Immature natural killer cell (primary cell): ENCODE measurements around the gene WNT6. TPM values are rescaled to one million over a fixed set of nuclear protein-coding genes. Genes with fewer than 3 reads are reported as not detected.

Source experiments
- DNase-seq, 3 donors: peaks; one replicate each; pipeline ENCODE4 v3.0.0; 2022; ENCODE audit warnings: mixed read lengths in 1 of 3
- H3K27ac Mint-ChIP-seq, 6 donors: one replicate each; pipeline ENCODE4 v1.8.0; 2020; ENCODE audit warnings: mixed read lengths in 6 of 6, mild to moderate bottlenecking in 5 of 6, inconsistent platforms in 4 of 6, moderate library complexity in 3 of 6
- H3K27me3 Mint-ChIP-seq, 3 donors: one replicate each; pipeline ENCODE4 v1.8.0; 2020 to 2021; ENCODE audit warnings: low read depth in 3 of 3, mild to moderate bottlenecking in 3 of 3, mixed read lengths in 3 of 3, moderate library complexity in 3 of 3, inconsistent platforms in 1 of 3
- H3K36me3 Mint-ChIP-seq, 3 donors: one replicate each; pipeline ENCODE4 v1.8.0; 2020; ENCODE audit warnings: mixed read lengths in 3 of 3, inconsistent platforms in 2 of 3, mild to moderate bottlenecking in 2 of 3
- H3K4me1 Mint-ChIP-seq, 2 donors: one replicate each; pipeline ENCODE4 v1.8.0; 2020; ENCODE audit warnings: inconsistent platforms in 2 of 2, mild to moderate bottlenecking in 2 of 2, mixed read lengths in 2 of 2, moderate library complexity in 1 of 2
- H3K4me3 Mint-ChIP-seq, 5 donors: one replicate each; pipeline ENCODE4 v1.8.0; 2020; ENCODE audit warnings: mild to moderate bottlenecking in 5 of 5, mixed read lengths in 5 of 5, inconsistent platforms in 3 of 5, moderate library complexity in 3 of 5
- H3K9me3 Mint-ChIP-seq, 6 donors: one replicate each; pipeline ENCODE4 v1.8.0; 2020; ENCODE audit warnings: mild to moderate bottlenecking in 6 of 6, mixed read lengths in 6 of 6, inconsistent platforms in 4 of 6, moderate library complexity in 3 of 6
- polyA plus RNA-seq, 3 donors: library from polyadenylated mRNA; unstranded; fragments of 300-500 nt; fragmentation: Illumina TruSeq; gene quantifications; one replicate each; pipeline ENCODE4 v1.2.3, GENCODE V29; 2021

Gene WNT6
- polyA plus RNA-seq = under 1 TPM in 1 of 3 donors, not detected in 2; 0.22 TPM

DNA sequence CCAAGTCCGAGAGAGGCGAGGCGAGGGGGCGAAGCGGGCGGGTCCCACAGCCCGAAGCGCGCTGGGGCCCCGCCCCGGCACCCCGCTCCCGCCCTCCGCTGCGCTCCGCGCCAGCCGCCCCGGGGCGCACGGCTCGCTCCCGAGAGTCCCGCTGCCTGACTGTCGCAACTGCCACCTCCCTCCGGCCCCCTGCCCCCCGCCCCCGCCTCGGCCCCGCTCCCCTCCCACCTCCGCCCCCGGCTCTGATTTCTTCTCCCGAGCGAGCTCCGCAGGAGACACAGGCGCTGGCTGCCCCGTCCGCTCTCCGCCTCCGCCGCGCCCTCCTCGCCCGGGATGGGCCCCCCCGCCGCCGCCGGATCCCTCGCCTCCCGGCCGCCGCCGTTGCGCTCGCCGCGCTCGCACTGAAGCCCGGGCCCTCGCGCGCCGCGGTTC is at the start of gene WNT6:
Gene WNT6, plus strand, starts transcription at position 250 of the 432 bp plus-strand sequence. CDS start 233 bp downstream, outside the sequence.
- Mint-ChIP-seq H3K9me3 (no peaks in the 10 kb centered on the region), H3K4me1 (peaks cover 0 to 8% of the 10 kb centered on the region in 2 donors), H3K27me3 (peaks cover 31 to 46% (median 32%) of the 10 kb centered on the region in 3 donors), H3K4me3 (peak within 1 kb of the TSS in 3 of 5 donors; percentile 15 to 43 (median 24)), H3K36me3 (no peaks in the 10 kb centered on the region), H3K27ac (no peak within 1 kb of the TSS)
- no peak for DNase-seq

DNA sequence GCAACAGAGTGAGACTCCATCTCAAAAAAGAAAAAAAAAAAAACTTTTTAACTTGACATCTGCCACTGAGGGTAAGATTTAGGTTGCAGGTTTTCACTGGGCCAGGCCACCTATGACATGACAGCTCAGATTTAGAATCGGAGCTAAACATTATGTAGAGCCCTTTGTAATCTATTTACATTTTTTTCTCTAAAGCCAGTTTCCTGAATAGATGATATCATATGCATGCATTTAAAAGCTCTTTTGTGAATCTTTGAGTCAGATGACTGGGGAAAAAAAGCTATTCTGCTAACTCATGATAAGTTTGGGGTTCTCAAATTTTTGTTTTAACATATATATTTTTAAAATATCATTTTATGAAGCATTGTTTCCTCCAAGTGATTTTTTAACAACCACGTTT is 49.3 kb upstream of the WNT6 start:
- H3K36me3 Mint-ChIP-seq = peaks cover 0 to under 1% (median 0%) of the 10 kb centered on the region in 3 donors
- peaks cover 0 to 4% (median under 1%) of the 10 kb centered on the region in 6 donors for H3K9me3 Mint-ChIP-seq
- H3K27ac Mint-ChIP-seq = no peak overlapping the region
- H3K27me3 Mint-ChIP-seq = peaks cover 1 to 11% (median 5%) of the 10 kb centered on the region in 3 donors
- no peak overlapping the region for H3K4me3 Mint-ChIP-seq
- DNase-seq = no peak
- no peaks in the 10 kb centered on the region for H3K4me1 Mint-ChIP-seq

DNA sequence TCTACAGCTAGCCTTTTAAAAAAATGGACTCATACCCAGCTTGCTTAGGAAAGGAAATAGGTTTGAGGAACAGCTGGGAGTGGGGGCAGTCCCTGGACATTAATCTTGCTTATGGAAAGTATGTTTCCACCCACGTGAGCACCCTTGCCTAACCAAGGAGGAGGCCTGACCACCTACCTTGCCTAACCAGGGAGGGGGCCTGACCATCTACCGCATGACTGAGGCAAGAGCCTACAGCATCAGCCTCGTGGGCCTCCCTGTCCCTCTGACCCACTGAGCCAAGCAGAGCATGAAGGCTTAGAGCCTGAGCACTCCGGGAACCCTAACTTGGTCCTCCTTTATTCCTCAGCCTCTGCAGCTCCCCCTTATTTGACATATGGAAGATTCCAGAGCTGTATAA is 48.2 kb upstream of the WNT6 start:
- H3K27me3 Mint-ChIP-seq = peaks cover 1 to 10% (median 5%) of the 10 kb centered on the region in 3 donors
- no peak for DNase-seq
- H3K9me3 Mint-ChIP-seq = no peaks in the 10 kb centered on the region
- no peaks in the 10 kb centered on the region for H3K36me3 Mint-ChIP-seq
- no peak overlapping the region for H3K27ac Mint-ChIP-seq
- no peaks in the 10 kb centered on the region for H3K4me1 Mint-ChIP-seq
- no peak overlapping the region for H3K4me3 Mint-ChIP-seq

DNA sequence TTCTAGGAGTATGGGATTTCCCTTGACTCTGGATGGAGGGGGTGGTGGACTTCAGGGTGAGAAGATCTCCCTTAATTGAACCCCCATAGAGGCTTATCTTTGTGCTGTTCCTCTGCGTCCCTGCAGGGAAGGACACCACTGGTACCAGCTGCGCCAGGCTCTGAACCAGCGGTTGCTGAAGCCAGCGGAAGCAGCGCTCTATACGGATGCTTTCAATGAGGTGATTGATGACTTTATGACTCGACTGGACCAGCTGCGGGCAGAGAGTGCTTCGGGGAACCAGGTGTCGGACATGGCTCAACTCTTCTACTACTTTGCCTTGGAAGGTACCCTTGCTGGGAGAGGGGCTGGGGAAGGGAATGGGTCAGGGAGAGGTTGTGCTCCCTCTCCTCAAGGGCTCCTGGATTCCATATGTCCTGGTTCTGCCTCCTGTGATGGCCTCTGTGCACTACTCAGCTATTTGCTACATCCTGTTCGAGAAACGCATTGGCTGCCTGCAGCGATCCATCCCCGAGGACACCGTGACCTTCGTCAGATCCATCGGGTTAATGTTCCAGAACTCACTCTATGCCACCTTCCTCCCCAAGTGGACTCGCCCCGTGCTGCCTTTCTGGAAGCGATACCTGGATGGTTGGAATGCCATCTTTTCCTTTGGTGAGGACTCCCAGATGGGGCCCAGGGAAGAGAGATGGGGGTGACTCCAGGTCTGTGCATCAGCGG is 47.3 kb upstream of the WNT6 start:
- no peaks in the 10 kb centered on the region for H3K36me3 Mint-ChIP-seq
- peaks cover 0 to 12% (median 4%) of the 10 kb centered on the region in 3 donors for H3K27me3 Mint-ChIP-seq
- H3K4me1 Mint-ChIP-seq = no peaks in the 10 kb centered on the region
- no peak for DNase-seq
- no peak overlapping the region for H3K27ac Mint-ChIP-seq
- no peak overlapping the region for H3K4me3 Mint-ChIP-seq
- H3K9me3 Mint-ChIP-seq = no peaks in the 10 kb centered on the region

DNA sequence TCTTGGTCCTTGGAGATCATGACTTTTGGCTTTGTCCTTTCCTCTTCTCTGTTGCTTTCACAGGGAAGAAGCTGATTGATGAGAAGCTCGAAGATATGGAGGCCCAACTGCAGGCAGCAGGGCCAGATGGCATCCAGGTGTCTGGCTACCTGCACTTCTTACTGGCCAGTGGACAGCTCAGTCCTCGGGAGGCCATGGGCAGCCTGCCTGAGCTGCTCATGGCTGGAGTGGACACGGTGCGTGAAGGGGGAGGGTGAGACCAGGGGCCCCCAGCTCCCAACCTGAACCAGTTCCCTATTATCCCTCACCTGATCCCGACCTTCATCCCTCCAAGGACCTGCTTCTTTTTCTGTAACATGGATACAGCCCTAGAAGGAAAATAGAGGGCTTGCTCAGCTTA is 46.7 kb upstream of the WNT6 start:
- no peaks in the 10 kb centered on the region for H3K36me3 Mint-ChIP-seq
- H3K4me1 Mint-ChIP-seq = no peaks in the 10 kb centered on the region
- H3K27me3 Mint-ChIP-seq = peaks cover 0 to 12% (median 2%) of the 10 kb centered on the region in 3 donors
- no peak overlapping the region for H3K4me3 Mint-ChIP-seq
- DNase-seq = no peak
- no peaks in the 10 kb centered on the region for H3K9me3 Mint-ChIP-seq
- no peak overlapping the region for H3K27ac Mint-ChIP-seq

DNA sequence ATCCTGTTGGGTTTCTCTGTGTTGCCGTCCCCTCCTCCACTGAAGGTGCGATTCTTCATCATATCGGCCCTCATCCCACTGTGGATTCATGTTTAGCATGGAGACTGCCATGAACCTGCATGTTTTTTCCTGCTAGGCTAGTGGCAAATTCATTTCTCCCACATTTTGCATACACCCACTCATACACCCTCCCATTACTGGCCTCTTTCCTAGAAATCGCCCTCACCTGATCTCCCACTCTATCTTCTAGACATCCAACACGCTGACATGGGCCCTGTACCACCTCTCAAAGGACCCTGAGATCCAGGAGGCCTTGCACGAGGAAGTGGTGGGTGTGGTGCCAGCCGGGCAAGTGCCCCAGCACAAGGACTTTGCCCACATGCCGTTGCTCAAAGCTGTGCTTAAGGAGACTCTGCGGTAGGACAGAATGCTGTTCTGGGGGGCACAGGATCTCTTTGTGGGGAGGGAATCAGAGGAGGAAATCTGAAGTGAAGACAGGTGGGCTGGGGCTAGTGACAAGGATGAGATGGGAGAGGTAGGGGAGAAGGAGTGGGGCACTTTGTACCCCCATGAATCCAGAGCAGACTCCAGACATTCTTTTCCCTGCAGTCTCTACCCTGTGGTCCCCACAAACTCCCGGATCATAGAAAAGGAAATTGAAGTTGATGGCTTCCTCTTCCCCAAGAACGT is 45.7 kb upstream of the WNT6 start:
- H3K27me3 Mint-ChIP-seq = peaks cover 0 to 11% (median 2%) of the 10 kb centered on the region in 3 donors
- H3K27ac Mint-ChIP-seq = peak overlapping the region in 1 of 6 donors; percentile 55
- DNase-seq = no peak
- H3K9me3 Mint-ChIP-seq = no peaks in the 10 kb centered on the region
- no peak overlapping the region for H3K4me3 Mint-ChIP-seq
- no peaks in the 10 kb centered on the region for H3K36me3 Mint-ChIP-seq
- H3K4me1 Mint-ChIP-seq = no peaks in the 10 kb centered on the region

DNA sequence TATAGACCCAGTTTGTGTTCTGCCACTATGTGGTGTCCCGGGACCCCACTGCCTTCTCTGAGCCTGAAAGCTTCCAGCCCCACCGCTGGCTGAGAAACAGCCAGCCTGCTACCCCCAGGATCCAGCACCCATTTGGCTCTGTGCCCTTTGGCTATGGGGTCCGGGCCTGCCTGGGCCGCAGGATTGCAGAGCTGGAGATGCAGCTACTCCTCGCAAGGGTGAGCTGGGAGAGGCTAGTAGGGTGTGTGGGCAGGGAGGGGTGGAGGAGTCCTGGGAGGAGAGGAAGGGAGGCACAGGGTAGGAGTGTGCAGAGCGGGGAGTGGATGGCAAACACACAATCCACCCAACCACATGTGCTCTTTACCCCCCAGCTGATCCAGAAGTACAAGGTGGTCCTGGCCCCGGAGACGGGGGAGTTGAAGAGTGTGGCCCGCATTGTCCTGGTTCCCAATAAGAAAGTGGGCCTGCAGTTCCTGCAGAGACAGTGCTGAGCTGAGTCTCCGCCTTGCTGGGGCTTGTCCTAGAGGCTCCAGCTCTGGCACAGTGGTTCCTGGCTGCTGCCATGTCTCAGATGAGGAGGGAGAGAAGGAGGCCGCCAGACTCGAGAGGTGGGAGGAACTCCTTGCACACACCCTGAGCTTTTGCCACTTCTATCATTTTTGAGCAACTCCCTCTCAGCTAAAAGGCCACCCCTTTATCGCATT is 44.9 kb upstream of the WNT6 start:
- peaks cover 0 to 6% (median 0%) of the 10 kb centered on the region in 3 donors for H3K27me3 Mint-ChIP-seq
- no peak overlapping the region for H3K27ac Mint-ChIP-seq
- no peaks in the 10 kb centered on the region for H3K36me3 Mint-ChIP-seq
- no peaks in the 10 kb centered on the region for H3K9me3 Mint-ChIP-seq
- DNase-seq = no peak
- no peak overlapping the region for H3K4me3 Mint-ChIP-seq
- no peaks in the 10 kb centered on the region for H3K4me1 Mint-ChIP-seq

DNA sequence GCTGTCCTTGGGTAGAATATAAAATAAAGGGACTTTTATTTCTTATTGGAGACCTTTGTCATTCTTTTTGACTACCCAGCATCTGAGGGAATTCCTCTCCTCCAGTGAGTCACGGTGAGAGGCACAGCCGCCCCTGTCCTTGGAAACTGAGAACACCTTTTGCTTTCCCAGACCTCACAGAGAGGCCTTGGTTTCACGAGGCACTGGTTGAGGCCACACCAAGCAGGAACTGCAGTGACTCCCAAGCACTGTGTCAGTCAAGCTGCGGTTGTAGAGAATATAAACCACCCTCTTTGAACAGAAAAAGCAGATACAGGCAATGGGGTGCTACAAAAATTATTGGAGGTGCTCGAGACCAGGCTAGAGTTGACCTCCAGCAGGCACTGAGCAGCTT is 44.4 kb upstream of the WNT6 start:
- peaks cover 0 to 6% (median 0%) of the 10 kb centered on the region in 3 donors for H3K27me3 Mint-ChIP-seq
- H3K4me1 Mint-ChIP-seq = no peaks in the 10 kb centered on the region
- no peaks in the 10 kb centered on the region for H3K9me3 Mint-ChIP-seq
- no peak overlapping the region for H3K27ac Mint-ChIP-seq
- H3K4me3 Mint-ChIP-seq = no peak overlapping the region
- DNase-seq = no peak
- no peaks in the 10 kb centered on the region for H3K36me3 Mint-ChIP-seq

DNA sequence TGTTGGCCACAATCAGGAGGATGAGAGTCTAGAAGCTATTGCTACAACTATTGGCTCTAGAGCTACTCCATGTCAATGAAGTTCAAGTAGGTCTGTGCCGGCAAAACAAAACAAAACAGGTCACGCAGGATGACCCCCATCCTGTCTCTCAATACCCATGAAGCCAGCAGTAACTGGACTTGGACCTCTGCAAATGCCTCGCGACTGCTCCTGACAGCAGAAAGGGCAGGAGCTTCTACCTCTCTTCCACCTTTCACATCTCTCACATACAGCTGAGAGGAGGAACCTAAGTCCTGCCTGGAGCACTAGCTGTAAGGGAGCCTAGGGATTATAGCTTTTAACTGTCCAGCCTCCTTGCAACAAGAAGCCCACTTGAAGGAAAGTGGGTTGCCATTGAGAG is 44.0 kb upstream of the WNT6 start:
- no peak for DNase-seq
- Mint-ChIP-seq H3K4me3 (no peak overlapping the region), H3K36me3 (no peaks in the 10 kb centered on the region), H3K27ac (no peak overlapping the region), H3K9me3 (no peaks in the 10 kb centered on the region), H3K27me3 (peaks cover 0 to 6% (median 3%) of the 10 kb centered on the region in 3 donors), H3K4me1 (no peaks in the 10 kb centered on the region)

DNA sequence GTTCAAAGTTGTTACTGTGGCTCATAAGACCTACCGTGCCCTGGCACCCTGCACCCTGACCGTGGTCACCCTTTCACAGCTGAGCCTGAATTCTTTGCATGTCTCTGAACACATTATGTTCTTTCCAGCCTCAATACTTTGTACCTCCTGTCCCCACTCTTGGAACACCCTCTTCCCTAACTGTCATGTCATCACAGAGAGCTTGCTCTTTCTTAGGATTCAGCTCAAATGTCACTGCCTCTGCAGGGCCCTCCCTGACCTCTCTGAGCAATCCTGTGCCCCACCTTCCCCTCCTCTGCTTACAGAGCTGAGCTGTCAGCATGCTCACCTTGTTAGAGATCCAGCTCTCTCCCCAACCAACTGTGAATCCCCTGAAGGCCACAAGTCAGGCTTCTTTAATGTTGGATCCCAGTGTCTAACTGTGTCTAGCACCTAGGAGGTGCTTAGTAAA is 43.0 kb upstream of the WNT6 start:
- Mint-ChIP-seq H3K4me3 (no peak overlapping the region), H3K36me3 (no peaks in the 10 kb centered on the region), H3K9me3 (no peaks in the 10 kb centered on the region)

DNA sequence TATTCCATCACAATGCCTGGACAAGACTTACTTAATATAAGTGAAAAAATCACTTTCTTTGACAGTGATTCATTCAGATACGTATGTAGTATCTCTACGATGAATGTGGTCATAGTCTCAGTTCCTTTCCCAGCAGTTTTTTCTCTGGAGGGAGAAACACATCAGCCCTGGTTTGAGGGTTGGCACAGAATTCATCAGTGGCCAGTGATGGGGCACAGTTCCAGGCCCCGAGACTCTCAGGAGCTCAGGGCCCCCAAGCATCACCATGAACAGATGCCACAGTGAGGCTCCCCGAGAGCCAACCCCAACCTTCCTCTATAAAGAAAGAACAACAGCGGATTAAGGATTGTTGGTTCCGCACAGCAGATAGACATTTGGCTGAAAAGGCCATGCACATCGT is 40.5 kb upstream of the WNT6 start:
- Mint-ChIP-seq H3K27ac (no peak overlapping the region), H3K36me3 (no peaks in the 10 kb centered on the region), H3K4me1 (no peaks in the 10 kb centered on the region), H3K4me3 (no peak overlapping the region), H3K9me3 (no peaks in the 10 kb centered on the region), H3K27me3 (peaks cover 3 to 5% (median 5%) of the 10 kb centered on the region in 3 donors)
- no peak for DNase-seq

More for the DNA sequence above, 43.0 kb upstream of the WNT6 start:
- Mint-ChIP-seq H3K4me1 (no peaks in the 10 kb centered on the region), H3K27me3 (peaks cover under 1 to 3% (median 3%) of the 10 kb centered on the region in 3 donors), H3K27ac (no peak overlapping the region)
- DNase-seq = no peak

DNA sequence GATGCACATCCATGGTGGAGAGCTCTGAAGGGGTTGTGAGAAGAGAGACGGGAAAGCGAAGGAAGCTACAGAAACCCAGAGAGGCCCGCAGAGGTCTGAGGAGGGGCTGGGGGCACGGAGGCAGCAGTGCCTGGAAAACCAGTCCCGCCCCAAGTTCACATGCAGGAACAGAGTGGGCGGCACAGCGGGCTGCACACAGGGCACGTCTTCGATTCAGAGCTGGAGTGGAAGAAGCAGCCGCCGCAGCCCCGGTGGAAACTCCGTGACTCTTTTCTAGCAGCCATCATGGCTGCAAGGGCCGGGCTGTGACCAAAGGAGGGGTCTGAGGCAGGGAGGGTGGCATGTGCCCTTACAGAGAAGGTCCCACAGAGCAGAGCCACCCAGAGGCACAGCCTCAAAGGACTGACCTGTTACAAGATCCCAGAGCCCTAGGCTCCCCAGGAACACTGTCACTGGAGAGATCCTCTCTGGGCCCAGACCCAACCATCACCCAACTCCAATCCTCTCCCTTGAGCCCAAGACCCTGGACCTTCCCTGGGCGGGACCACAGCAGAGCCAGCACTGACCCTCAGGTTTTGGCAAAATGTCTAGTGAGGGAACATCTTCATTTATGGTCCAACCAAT is 38.7 kb upstream of the WNT6 start:
- no peaks in the 10 kb centered on the region for H3K9me3 Mint-ChIP-seq
- no peaks in the 10 kb centered on the region for H3K36me3 Mint-ChIP-seq
- no peak for DNase-seq
- H3K4me3 Mint-ChIP-seq = no peak overlapping the region
- H3K4me1 Mint-ChIP-seq = no peaks in the 10 kb centered on the region
- peaks cover 3 to 5% (median 5%) of the 10 kb centered on the region in 3 donors for H3K27me3 Mint-ChIP-seq
- H3K27ac Mint-ChIP-seq = no peak overlapping the region

DNA sequence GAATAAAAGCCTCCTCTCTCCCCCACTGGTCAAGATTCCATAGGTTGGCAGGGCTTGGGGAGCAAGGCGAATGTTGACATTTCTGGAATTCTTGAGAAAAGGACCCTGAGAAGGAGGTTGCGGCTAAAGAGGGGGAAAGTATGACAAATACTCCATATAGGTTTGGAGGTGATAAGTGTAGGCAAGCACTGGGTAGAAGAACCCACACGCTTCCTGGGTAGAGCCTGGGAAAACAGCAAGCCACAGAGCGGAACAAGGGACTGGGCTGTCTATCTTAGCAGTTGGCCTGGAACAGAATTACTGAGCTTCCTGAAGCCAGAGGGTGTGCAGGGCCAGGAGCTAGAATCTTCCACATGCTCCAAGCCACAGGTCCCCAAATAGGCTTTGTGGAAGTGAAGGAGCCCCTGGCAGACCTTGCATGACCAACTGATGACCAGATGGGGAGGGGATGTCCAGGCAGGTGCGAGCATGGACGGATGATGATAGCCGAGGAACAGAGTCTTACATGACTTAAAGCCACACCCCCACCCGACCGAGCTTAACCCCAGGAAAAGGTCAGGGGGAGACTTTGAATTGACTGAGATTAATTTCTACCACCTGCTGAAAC is 37.9 kb upstream of the WNT6 start:
- Mint-ChIP-seq H3K27me3 (peaks cover 3 to 5% (median 5%) of the 10 kb centered on the region in 3 donors), H3K4me1 (no peaks in the 10 kb centered on the region), H3K27ac (no peak overlapping the region), H3K36me3 (no peaks in the 10 kb centered on the region), H3K4me3 (no peak overlapping the region), H3K9me3 (no peaks in the 10 kb centered on the region)
- DNase-seq = no peak
